ENCODE data around the gene PDGFRB. TPM values are rescaled to one million over a fixed set of nuclear protein-coding genes. Genes with fewer than 3 reads are reported as not detected.

The PDGFRB gene
- total RNA-seq, 6 experiments from 2014 or later = 6.8 to 19.5 (median 9.4) TPM

GRCh38 chr5:150159031-150159430, 3.4 kb upstream of the PDGFRB start:
- Histone ChIP-seq H3K27ac (peak overlapping the region in 1 of 3 donors; percentile 18), H3K4me3 (no peak overlapping the region), H3K27me3 (no peaks in the 10 kb centered on the region), H3K9me3 (no peaks in the 10 kb centered on the region), H3K4me1 (no peaks in the 10 kb centered on the region), H3K36me3 (no peaks in the 10 kb centered on the region)
- intact Hi-C loops (cut with DNase I) = no loop called here
- TF ChIP-seq POLR2A (IDR thresholded peaks at IDR 0.05) = no peak
- no peak for TF ChIP-seq CTCF (IDR thresholded peaks at IDR 0.05)
- no peak for ATAC-seq
- no peak for DNase-seq
- 84% methylated on average over 4 of the region's 6 CpGs for WGBS (ENCODE audit: insufficient coverage, low coverage, low lambda C conversion rate, missing lambda C conversion rate)

GRCh38 chr5:150158170-150158949, 2.7 kb upstream of the PDGFRB start:
- Histone ChIP-seq H3K27me3 (no peaks in the 10 kb centered on the region), H3K36me3 (no peaks in the 10 kb centered on the region), H3K27ac (peak overlapping the region in 1 of 3 donors; percentile 60), H3K4me1 (no peaks in the 10 kb centered on the region), H3K4me3 (no peak overlapping the region), H3K9me3 (no peaks in the 10 kb centered on the region)
- DNase-seq (no peak), ATAC-seq (no peak)
- intact Hi-C loops (cut with DNase I) = no loop called here
- no peak for TF ChIP-seq CTCF (IDR thresholded peaks at IDR 0.05)
- no peak for TF ChIP-seq POLR2A (IDR thresholded peaks at IDR 0.05)
- WGBS (ENCODE audit: insufficient coverage, low coverage, low lambda C conversion rate, missing lambda C conversion rate) = 50% methylated on average over 7 of the region's 12 CpGs

- WGBS (ENCODE audit: insufficient coverage, low coverage, low lambda C conversion rate, missing lambda C conversion rate) = 30% methylated on average over 2 of the region's 3 CpGs
- no peaks in the 10 kb centered on the region for H3K4me1 ChIP-seq
- H3K9me3 ChIP-seq = no peaks in the 10 kb centered on the region
- DNase-seq (no peak), ATAC-seq (no peak)
- no peaks in the 10 kb centered on the region for H3K27me3 ChIP-seq
- intact Hi-C loops (cut with DNase I) = no loop called here
- H3K36me3 ChIP-seq = no peaks in the 10 kb centered on the region
- no peak overlapping the region for H3K4me3 ChIP-seq
- no peak overlapping the region for H3K27ac ChIP-seq
- TF ChIP-seq CTCF (IDR thresholded peaks at IDR 0.05) (no peak), POLR2A (IDR thresholded peaks at IDR 0.05) (no peak)
Observed at GRCh38 chr5:150157168-150157567, 1.5 kb upstream of the PDGFRB start.

DNA sequence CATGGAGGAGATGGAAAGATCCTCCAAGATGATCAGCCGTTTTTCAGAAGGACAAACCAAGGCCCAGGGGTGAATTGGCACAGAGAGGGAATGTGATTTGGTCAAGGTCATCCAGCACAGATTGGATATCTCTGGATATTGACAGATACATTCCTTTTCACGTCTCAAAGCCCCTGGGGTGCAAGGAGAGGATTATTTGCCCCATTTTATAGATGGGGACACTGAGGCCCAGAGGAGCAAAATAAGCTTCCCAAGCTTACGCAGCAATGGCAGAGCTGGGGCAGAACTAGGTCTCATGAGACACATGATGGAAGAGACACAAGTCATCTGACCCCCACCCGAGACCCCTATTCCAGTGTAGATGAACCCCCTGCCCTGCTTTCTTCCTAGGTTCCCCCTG, 895 bp upstream of the PDGFRB start:
- Histone ChIP-seq H3K4me1 (no peaks in the 10 kb centered on the region), H3K27ac (no peak overlapping the region), H3K27me3 (no peaks in the 10 kb centered on the region), H3K9me3 (no peaks in the 10 kb centered on the region), H3K4me3 (no peak overlapping the region), H3K36me3 (no peaks in the 10 kb centered on the region)
- DNase-seq (no peak), ATAC-seq (no peak)
- WGBS (ENCODE audit: insufficient coverage, low coverage, low lambda C conversion rate, missing lambda C conversion rate) = 69% methylated on average over 3 of the region's 4 CpGs
- intact Hi-C loops (cut with DNase I) = no loop called here
- no peak for TF ChIP-seq CTCF (IDR thresholded peaks at IDR 0.05)
- no peak for TF ChIP-seq POLR2A (IDR thresholded peaks at IDR 0.05)

Measured in right lobe of liver (tissue), 6 donors.